CD4-positive, alpha-beta T cell treated with Interferon alpha-2 for 1 hour (primary cell): ENCODE data around the gene EIF4E2.
"Not testable (repeated sequence)": the region's sequence is repeated elsewhere in the genome, so short reads cannot be mapped to it uniquely, and the experiment has no call there.

ENCODE experiments used
- DNase-seq, 2 donors: peaks; one replicate each; pipeline ENCODE4 v3.0.0-alpha.2; 2020 to 2022

The EIF4E2 gene

DNA sequence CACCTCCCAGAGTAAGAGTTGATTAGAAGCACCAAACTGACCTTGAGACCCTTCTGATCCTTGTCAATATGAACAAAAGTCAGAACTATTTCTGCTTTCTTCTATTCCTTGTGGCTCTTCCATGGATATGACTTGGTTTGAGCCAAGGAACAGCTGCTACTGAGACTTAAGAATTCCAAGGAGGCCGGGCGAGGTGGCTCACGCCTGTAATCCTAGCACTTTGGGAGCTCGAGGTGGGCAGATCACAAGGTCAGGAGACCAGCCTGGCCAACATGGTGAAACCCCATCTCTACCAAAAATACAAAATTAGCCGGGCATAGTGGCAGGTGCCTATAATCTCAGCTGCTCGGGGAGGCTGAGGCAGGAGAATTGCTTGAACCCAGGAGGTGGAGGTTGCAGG lies 20.0 kb downstream of the EIF4E2 start:
- not testable (repeated sequence) for DNase-seq

- DNase-seq = no peak
Measured at GRCh38 chr2:232571026-232571474, 20.6 kb downstream of the EIF4E2 start.

DNA sequence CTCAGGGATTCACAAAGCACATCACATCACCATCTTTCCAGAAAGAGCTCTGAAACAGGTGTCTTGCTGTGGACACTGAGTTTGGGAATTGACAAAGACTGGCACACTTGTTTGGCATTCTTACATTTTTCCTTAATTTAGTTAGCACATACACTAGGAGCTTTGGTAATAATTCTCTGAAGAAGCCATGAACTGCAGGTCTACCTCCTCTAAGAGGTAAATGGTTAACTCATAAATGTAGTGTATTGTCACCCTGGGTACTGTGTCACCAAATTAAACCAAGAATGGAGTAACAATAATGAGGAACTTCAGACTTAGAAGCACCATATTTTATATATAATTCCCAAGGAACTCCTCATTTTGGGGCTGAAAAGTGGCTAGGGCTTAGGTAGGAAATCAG lies 22.6 kb downstream of the EIF4E2 start:
- no peak for DNase-seq

DNA sequence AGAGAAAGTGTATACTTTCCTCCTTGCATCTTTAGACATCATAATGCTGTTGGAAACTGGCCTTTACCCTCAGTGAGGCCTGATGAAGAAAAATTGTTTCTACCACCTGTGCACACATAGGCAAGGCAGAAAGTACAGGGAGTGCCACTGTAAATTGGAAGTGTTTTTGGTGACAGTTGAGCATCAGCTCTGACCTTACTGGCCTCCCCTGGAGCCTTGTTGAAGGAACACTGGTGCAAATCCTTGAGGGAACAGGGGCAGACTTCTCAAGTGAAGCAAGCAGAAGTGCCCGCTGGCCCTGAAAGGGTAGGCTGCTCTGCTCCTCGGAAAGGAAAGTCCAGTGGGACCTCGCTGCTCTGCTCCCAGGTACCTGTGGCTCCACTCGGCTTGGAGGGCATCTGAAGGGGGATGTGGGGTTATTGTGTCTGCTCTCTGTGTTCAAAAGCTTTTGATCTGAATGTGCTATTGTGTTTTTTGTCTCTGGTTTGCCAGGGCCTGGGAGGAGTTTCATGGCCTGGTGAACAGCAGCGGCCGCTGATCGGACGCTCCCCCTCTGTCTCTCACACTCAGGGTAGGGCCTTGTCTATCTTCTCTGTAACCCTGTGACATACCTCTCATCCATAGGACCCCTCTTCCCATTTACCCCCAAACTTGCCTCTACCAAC lies 23.4 kb downstream of the EIF4E2 start:
- no peak for DNase-seq

GRCh38 chr2:232574674-232575403 lies 24.4 kb downstream of the EIF4E2 start:
- no peak for DNase-seq

DNA sequence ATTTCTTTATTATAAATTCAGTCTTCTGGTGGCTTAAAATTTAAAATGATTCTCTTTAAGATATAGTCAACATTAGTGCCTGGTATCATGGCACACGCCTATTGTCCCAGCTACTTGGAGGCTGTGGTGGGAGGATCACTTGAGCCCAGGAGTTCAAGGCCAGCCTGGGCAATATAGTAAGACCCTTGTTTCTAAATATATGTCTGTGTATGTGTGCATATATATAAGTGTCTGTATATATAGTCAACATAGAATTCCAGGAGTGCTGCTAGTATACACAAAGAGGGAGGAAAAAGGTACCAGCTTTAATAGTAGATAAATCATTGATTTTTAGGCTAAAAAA lies 24.9 kb downstream of the EIF4E2 start:
- no peak for DNase-seq

DNA sequence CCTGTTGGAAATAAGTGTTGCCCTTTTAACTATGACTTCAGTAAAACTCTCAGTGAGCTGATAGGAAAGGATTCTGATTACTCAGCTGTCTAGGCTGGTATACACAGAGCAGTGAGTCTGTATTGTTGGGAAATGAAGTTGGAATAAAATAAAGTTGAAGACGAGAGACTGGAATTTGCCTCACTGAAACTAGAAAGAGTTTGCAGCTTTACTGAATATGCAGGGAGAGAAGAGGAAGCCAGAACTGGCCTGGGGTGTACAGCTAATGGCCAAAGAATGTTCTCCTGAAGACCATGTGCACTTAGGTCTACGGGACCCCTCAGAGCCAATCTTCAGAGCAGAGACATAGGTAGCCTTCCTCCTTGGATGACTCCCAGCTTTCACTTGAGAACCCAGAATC lies 26.5 kb downstream of the EIF4E2 start:
- no peak for DNase-seq

- no peak for DNase-seq
Measured at GRCh38 chr2:232577841-232578240, 27.4 kb downstream of the EIF4E2 start.

DNA sequence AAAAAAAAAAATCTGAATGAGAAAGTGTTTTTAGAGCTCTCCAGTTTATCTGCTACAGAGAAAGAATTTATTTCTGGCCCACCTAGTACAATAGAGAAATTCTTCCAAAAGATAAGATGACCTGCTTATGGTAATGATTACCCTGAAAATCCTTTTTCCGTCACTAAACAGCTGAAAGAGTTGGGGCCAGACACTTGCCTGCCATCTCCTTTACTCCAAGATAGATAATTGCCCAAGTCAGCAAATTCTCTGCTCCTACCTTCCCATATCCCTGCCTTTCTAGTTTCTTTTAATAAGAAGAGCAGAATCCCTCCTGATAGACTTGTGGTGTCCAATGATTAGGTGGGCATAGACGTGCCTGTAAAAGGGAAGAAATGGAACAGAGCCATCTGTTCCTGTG lies 28.1 kb downstream of the EIF4E2 start:
- no peak for DNase-seq

DNA sequence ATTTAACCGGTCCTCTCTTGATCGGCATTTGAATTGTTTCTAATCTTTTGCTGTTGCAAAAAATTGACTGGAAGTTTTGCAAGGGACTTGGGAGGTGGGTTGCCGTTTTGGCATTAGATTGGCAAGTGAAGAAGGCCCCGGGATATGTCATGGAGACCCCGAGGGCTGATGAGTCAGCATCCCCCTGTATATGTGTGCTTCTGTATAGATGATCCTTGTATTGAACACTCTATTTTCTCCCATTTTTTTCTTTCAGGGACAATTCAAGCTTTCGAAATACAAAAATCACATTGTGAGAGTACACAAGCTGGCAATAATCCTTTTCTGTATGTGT lies 30.1 kb downstream of the EIF4E2 start:
- no peak for DNase-seq

GRCh38 chr2:232581725-232582124 lies 31.2 kb downstream of the EIF4E2 start:
- DNase-seq = no peak

DNA sequence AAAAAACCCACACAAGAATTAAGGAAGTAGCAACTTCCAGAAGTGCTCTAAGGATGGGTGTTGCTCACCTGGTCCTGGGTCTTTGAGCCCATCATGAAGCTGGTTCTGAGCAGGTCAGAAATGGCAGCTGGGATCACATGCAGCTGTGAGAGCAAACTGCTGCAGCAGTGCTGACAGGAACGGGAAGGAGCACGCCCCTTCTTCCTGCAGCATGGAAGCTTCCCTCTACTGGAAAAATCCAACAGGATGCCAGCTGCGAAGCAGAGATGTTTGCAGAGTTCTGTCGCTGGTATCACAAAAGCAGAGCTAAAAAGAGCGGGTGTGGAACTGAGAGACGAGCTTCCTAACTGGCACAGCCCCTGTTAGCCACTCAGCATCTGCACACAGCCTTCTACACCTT lies 33.7 kb downstream of the EIF4E2 start:
- no peak for DNase-seq

DNA sequence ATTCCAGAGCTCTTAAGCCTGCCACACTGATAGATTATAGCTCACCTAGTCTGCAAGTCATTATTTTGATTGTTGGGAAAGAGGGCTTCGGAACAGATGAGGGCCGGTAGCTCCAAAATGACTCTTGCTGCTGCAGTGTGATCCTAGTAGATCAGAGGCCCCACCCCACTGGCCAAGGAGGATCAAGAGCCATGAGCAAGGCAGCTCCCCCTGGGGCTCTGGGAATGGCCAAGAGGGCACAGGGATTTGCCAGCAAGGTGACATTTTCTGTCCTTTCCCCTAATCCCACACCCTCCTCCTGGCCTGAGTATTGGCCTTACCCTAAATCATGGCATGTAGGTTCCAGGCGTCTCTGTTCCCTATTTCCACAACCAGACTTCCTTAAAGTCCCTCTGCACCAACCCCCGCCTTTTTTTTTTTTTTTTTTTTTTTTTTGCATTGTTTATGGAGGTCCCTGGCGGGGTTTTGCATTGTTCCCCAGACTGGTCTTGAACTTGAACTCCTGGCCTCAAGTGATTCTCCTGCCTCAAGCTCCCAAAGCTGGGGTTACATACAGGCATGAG lies 36.5 kb downstream of the EIF4E2 start:
- no peak for DNase-seq

DNA sequence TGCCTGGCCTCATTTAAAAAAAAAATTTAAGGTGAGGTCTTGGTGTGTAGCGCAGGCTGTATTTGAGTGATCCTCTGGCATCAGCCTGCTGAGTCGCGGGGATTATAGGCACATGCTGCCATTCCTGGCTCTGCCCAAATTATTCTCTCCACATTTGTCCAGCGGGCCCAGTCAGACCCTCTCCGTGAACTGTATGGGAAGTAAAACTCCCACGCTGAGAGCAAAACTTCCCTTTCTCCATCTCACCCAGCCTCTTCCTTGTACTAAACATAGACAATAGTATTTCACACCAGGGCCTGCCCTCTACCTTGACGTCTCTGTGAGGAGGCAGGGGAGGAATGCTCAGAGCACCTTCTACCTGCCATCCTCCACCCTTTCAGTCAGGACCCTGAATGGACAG lies 37.0 kb downstream of the EIF4E2 start:
- no peak for DNase-seq

DNA sequence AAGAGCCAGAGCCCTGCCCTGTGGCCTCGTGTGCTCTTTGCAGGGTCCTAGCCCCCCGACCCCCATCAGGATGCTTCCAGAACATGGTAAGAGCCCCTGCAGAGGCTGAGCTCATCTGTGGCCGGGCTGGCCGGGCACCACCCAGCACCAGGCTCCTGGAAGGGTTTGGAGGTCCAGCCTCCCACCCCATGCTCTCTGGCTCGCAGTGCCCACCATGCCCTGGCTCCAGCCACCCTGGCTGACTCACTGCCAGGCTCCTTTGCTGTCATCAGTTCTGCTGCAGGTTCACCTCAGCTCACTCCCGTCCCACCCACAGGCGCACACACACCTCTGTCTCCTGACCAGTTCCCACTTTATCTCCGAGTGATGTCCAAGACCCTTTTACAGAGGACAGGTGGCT lies 37.5 kb downstream of the EIF4E2 start:
- no peak for DNase-seq

DNA sequence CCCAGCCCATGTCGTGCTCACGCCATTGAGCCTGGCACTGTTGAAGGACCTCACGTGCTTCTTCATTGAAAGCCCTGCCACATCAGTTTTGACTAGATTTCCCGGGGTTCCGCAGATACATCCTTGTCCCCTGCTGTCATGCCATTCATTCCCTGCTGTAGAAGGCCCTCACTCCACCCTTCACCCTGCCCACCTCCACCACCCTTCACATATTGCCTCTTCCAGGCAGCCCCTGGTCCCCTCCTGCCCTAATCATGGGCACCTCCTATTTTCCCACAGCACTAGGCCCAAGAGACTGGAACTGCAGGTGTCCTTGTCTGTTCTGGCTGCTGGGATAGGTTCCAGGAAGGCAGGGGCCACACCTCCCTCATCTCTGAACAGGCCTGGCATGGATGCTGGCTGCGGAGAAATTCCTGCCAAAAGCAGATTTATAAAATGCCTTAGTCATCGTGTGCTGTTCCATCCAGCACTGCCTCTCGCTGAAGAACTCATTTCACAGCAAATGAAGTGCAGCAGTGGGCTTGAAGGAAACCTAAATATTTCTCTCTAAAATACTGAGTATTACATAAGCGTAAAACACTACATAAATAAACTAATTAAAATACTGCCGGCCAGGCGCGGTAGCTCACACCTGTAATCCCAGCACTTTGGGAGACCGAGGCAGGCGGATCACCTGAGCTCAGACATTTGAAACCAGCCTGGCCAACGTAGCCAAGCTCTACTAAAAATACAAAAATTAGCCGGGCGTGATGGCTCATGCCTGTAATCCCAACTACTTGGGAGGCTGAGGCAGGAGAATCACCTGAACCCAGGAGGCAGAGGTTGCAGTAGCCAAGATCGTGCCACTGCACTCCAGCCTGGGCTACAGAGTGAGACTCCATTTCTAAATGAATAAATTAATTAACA lies 38.4 kb downstream of the EIF4E2 start:
- no peak for DNase-seq

- no peak for DNase-seq
Measured at GRCh38 chr2:232592772-232593395, 42.4 kb downstream of the EIF4E2 start.

- DNase-seq = no peak
Measured at GRCh38 chr2:232593982-232594381, 43.5 kb downstream of the EIF4E2 start.

- no peak for DNase-seq
Measured at GRCh38 chr2:232597362-232598079, 47.0 kb downstream of the EIF4E2 start.

DNA sequence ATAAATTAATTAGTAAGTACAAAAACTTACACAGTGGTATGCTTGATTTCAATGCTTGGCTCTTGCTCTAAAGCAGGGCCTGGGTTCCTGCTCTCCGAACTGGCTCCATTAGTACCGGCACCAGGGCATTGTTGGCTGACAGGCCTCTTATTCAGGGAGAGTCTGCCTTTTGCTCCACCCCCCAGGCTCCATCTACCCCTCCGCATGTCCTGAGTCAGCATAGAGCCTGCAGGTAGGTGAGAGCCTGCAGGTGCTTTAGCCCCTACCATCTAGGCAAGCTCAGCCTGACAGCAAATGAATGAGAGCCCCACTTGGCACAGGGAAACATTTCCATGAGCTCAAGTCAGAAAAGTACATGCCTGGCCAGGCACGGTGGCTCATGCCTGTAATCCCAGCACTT lies 47.8 kb downstream of the EIF4E2 start:
- DNase-seq = no peak

GRCh38 chr2:232600053-232600773 lies 49.7 kb downstream of the EIF4E2 start:
- no peak for DNase-seq

DNA sequence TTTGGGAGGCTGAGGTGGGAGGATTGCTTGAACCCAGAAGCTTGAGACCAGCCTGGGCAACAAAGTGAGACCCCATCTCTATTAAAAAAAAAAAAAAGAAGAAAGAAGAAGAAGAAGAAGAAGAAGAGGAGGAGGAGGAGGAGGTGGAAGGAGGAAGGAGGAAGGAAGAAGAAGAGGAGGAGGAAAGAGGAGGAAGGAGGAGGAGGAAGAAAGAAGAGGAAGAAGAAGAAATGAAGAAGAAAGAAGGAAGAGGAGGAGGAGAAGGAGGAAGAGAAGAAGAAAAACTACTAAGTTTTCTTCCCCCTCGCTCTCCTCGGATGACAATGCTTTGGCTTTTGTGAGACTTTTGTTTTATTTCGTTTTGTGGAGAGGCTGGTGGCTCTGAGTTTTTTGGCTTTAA lies 52.8 kb downstream of the EIF4E2 start:
- DNase-seq = no peak
